Measurements from ENCODE around the gene FRMD4A.
A peak's percentile ranks its signal among the peaks of the same experiment; 100 is the strongest.

FRMD4A gene

GRCh38 chr10:14330388-14331061, at the start of gene FRMD4A:
FRMD4A (minus strand) TSS chr10:14330924.
- DNase-seq = no peak

DNA sequence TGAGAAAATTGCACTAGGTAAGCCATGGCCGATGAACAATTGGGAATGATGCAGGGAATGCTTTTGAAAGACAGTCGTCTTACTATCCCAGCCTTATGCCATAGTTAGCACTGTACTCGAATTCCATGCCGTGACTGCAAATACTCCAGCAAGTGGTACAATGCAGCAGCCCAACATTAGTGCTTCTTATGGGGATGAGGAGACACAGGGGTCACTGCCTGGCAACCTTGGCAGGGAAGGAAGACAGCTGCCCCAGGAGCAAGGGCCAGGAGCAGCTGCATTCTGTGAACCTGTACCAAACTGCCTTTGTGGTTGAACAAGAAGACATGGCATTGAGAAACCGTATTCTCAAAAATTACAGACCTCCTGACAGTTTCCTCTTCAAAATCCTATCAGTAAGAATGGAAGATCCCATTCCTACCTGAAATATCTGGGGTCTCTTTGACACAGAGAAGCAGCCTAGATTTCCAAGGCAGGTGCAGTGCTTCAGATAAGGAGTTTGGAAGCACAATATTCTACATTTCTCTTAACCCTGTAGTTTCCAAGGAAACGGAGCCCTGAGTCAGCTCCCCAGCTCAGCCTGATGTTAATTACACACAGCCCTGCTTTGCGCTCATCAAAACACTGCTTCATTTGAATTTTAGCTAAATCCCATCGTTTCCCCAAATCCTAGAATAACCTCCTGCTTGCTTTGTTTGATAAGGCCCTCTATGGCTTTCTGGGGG, 49.0 kb upstream of the FRMD4A start:
- DNase-seq = no peak

DNA sequence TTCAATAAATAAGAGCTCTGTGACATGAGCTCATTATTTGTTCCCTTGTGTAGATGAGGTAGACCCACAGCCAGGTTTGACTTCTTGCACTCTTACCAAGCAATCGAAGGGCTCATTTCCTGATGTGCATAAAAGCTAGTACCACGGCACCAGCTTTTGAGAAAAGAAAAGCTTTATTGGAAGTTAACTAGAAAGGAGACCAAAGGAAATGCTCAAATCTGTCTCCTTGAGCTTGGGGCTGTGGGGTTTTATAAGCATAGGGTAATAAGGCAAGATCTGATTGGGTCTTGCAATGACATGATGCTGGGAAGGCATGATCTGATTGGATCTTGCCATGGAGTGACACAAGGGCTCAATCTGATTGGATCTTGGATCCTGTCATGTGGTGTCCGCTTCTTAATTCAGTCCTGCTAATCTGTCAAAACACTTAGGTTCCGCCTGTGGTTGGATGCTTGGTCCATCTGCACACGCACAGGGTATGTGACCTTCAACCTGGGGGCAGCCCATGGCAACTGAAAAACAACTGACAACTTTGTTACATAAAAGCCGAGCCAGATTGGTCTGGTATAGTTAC, 47.8 kb upstream of the FRMD4A start:
- no peak for DNase-seq

DNA sequence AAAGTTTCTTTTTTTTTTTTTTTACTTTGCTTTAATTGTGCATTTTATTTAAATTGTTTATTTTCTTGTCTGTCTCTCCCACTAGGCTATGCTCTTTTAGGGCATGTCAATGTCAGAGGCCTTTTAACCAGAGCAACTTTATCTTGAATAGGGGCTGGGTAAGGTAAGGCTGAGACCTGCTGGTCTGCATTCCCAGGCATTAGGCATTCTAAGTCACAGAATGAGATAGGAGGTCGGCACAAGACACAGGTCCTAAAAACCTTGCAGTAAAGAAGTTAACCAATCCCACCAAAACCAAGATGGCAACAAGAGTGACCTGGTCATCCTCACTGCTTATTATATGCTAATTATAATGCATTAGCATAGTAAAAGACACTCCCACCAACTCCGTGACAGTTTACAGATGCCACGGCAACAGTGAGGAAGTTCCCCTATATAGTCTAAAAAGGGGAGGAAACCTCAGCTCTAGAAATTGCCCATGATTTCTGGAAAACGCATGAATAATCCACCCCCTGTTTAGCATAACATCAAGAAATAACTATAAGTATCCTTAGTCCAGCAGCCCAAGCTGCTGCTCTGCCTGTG, 47.0 kb upstream of the FRMD4A start:
- DNase-seq = no peak

DNA sequence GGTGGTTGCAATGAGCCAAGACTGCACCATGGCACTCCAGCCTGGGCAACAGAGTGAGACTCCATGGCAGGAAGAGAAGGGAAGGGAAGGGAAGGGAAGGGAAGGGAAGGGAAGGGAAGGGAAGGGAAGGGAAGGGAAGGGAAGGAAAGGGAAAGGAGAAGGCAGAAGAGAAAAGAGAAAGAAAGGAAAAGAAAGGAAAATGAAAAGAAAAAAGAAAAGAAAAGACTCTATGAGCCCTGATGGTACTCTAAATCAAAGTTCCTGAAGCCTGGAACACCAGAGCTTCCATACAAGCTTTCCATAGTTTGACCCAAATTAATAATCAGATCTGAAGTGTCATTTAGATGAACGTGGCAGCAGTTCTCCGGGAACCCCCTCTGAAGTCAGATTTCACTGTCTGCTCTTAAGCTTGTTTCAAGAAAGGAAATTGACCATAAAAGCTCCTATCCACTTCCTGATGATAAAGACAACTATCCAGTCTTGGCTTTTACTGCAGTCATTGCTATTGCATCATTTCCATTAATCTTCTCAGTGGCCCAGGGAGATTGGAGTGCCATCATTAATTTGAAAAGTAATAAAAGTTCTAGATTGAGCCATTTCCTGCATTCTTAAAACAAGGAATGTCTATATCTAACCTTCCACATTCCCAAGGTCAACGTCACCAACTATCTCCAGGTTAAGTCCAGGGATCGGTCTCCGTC, 44.2 kb upstream of the FRMD4A start:
- no peak for DNase-seq

DNA sequence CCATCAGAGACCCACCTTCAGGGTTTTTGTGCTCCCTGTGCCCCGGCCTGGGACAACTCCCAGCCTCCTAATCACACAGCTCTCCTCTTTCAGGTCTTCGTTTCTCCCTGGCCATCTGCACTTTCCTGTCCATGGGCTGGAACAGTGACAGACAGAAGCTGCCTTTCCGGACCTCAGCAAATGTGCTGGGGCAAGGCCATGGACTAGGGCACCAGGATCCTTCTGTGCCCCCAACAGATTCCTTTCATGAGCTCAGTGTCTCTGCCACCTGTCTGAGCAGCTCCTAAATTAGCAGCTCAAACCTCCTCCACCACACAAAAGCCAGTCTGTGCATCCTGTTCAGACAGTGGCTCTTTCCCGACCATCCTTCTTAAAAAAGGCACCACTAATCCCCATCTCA, 41.9 kb upstream of the FRMD4A start:
- DNase-seq = no peak

GRCh38 chr10:14371581-14371980, 40.9 kb upstream of the FRMD4A start:
- peak; percentile 53 for DNase-seq

DNA sequence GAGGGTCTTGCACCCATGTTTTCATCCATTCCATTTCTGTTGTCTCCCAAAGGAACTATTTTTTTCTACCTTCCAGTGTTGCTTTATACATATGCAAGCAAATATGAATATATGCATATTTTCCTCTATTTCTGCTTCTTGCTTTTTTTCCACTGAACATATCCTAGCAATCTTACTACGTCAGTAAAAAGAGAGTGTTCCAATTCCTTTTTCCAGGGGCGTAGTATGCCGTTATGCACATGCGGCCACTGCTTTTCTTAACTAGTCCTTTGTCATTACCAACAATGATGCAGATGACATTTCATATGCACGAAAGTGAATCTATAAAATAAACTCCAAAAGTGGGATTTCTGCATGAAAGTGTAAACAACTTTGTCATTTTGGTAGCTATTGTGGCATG, 40.2 kb upstream of the FRMD4A start:
- DNase-seq = no peak

GRCh38 chr10:14369906-14370305, 39.2 kb upstream of the FRMD4A start:
- DNase-seq = no peak

GRCh38 chr10:14366760-14367159, 36.0 kb upstream of the FRMD4A start:
- no peak for DNase-seq

GRCh38 chr10:14365266-14365665, 34.5 kb upstream of the FRMD4A start:
- no peak for DNase-seq

DNA sequence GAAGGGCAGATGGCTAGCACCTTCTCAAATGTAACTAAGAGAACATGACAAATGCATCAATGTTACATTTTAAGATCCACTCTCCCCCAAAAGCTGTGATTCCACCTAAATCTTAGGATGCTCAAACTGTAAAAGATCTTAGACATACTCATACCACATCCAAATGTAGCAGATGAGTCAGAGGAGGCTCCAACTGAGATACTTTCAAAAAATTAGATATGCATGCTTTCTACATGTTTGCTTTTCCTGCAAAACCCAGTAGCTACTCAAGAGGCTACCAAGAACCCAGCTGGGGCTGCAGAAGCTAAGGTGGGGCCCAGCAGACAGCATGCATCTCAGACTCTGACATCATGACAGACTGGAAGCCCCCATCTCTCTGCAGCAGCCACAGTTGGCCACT, 31.4 kb upstream of the FRMD4A start:
- DNase-seq = no peak

- DNase-seq = no peak
Measured at GRCh38 chr10:14360961-14361360, 30.2 kb upstream of the FRMD4A start.

DNA sequence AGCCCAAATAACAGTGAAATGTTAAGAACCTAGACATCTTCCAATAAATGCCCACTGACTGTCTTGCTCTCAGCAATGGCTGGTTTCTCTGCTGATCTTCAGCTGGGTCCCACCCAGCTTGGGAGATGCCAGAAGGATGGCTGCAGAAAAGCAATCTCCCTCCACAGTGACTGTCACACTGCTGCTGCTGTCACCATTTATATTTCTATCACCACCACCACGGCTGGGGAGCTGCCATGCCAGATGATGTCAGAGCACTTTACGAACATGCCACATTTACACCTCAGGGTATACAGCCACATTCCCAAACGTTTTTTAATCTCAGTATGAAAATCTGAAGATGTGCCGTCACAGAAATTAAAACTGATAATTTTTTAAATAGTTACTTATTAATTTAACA, 29.8 kb upstream of the FRMD4A start:
- no peak for DNase-seq

DNA sequence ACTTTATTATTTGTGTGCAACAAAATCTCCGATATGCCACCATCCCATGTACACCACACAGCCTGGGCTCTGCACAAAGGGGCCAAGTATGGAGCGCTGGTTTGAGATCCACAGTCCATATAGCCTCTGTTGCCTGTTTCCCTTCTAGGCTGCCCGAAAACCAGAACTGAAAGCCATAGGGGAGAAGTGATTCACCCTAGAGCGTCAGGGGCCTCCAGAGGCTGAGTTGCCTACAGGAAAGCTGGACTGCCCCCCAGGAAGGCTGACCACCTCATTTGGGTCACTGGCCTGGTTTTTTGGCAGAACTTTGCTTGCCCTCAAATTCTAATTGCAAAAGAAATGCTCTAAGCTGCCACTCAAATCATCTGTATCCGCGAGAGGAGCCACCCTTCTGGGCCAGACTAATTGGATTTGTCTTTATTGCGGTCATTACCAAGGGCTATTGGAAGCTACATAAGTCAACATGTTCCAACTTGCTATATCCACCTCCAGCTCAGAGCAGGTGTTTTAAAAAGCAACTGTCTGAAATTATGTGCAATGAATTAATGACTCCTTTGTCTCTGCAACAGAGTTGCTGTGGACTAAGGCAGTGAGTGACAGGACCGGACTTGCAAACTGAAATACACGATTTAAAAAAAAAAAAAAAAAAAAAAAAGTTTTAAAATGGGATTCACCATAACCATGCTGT, 28.3 kb upstream of the FRMD4A start:
- DNase-seq = no peak

GRCh38 chr10:14356921-14357320, 26.2 kb upstream of the FRMD4A start:
- DNase-seq = no peak

DNA sequence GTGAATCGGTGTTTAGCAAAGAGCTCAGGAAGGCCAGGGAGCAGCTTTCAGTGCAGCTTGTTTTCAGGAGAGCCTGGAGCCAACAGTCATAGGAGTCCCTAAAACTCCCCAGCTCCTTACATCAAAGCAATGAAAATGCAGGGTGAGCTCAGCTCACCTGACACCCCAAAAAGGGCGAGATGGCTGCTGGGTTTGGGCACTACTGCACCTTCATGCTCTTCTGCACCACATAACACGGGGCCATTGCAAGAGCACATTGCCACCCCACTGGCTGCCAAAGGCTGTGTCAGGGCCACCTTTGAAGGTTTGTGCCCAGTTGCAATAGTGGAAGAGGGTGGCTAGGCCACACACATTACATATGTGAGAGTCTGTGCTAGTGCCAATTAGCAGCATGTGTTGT, 25.0 kb upstream of the FRMD4A start:
- DNase-seq = no peak

- DNase-seq = no peak
Measured at GRCh38 chr10:14353291-14353913, 22.7 kb upstream of the FRMD4A start.

GRCh38 chr10:14350006-14350405, 19.3 kb upstream of the FRMD4A start:
- no peak for DNase-seq

GRCh38 chr10:14349081-14349480, 18.4 kb upstream of the FRMD4A start:
- no peak for DNase-seq

DNA sequence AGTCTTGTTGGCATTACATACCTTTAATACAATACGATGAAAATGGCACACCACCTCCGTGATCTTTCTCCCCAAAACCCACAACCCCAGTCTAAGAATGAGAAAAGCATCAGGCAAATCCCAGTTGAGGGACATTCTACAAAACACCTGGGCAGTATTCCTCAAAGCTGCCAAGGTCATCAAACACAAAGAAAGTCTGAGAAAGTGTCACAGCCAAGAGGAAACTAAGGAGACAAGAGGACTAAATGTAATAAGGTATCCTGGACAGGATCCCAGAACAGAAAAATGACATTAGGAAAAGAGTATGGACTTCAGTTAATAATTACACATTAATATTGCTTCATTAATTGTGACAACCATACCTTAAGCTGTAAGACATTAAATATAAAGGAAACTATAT, 14.5 kb upstream of the FRMD4A start:
- no peak for DNase-seq

DNA sequence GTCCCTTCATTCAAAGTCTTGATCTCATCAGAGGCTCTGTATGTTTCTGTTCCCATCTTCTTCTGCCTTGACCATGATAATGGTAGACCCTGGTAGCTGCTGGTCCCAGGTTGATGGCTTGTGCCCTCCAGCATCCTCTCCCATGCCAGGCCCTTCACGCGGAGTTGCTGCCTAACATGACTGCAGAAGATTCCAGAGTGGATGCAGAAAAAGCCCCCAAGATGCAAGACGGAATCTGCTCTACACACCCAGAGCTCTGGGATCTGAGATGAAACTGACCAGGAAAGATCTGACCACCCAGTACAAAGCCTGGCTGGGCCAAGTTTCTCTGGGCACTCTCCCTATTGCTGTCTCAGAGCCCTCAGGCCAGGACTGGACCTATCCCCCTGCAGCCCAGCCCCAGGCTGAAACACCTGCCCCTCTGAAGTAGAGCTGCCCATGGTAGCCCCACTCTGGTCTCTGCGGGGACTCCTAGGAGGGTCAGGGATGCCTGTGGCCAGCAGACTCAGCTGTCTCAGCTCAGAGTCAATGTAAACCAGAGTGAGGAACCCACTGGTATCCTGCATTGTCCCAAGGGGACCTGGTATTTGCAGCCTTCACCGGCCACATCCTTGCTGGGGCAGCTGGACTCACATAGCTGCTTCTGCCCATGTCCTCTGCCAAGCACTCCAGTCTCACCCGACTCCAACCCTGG, 9.5 kb upstream of the FRMD4A start:
- no peak for DNase-seq

Data from DMS 273 treated with DMSO at 0.1 percent for 48 hours (cell line).